ENCODE results near the gene REEP6. TPM values are rescaled to one million over a fixed set of nuclear protein-coding genes. Genes with fewer than 3 reads are reported as not detected.

Gene REEP6
- total and polyA plus RNA-seq, 2 donors (not counting 3 experiments of a cell fraction or from before 2014, with no cell fraction given) = 1.3 to 1.5 TPM

DNA sequence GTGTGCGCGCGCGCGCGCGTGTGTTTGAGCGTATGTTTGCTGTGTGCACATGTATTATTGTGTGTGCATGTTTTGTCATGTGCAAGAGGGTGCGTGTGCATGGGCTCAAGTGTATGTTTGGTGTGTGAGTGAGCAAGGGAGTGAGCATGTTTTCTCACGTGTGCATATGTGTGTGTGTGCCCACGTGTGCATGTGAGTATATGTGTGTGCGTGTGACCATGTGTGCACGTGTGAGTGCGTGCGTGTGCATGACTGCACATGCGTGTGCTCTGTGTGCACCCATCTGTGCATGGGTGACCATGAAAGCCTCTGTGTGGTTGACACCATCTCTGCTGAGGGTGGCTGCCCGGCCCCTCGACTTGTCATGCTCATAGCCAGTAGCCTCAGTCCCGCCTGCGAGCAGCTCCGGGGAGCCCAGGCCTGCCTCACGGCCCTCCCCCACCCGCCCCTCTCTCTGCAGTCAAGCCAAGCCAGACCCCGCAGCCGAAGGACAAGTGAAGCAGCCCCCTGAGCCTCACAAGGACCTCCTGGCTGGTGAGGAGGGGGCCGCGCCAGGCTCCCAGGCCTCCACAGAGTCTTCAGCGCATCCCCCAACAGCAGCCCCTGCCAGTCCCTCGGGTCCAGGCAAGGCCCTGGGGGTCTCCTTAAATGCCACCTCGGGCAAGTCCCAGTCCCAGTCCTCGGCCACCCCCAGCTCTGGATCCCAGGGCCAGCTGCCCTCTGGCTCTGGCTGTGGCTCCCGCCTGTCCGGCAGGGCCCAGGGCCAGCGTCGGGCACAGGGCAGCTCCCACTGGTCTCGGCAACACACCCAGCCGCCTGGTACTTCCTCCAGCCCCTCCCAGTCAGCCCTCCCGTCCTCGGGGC, 6.0 kb downstream of the REEP6 start:
- H3K27me3 ChIP-seq (ENCODE audit: control insufficient read depth in 2 of 2, insufficient read depth in 2 of 2, low read length in 2 of 2) = no peaks in the 10 kb centered on the region
- no peak overlapping the region for H2AFZ ChIP-seq (ENCODE audit: low read depth, low read length)
- intact Hi-C loops (cut with micrococcal nuclease) = no loop called here
- H3K9me3 ChIP-seq (replicated peaks; ENCODE audit: control insufficient read depth, insufficient read depth, low read length) = no peaks in the 10 kb centered on the region
- H3K79me2 ChIP-seq (ENCODE audit: control insufficient read depth, insufficient read depth, low read length) = no peaks in the 10 kb centered on the region
- H3K9me1 ChIP-seq (replicated peaks; ENCODE audit: control insufficient read depth, extremely low read depth, insufficient read depth, low read length) = no peaks in the 10 kb centered on the region
- no peak overlapping the region for H3K4me2 ChIP-seq (ENCODE audit: insufficient read depth, low read length)
- H3K36me3 ChIP-seq (ENCODE audit: control insufficient read depth in 2 of 2, extremely low read depth in 1 of 2, insufficient read depth in 2 of 2, low read length in 2 of 2) = no peaks in the 10 kb centered on the region
- H3K9ac ChIP-seq (replicated peaks; ENCODE audit: extremely low read depth, insufficient read depth, low read length) = no peak overlapping the region
- dilution Hi-C loops (cut with MboI; ENCODE audit: extremely low pct_ligation_motif_present, low sequenced_read_pairs) = no loop called here
- ChIA-PET CTCF (no interaction called here), POLR2A (no interaction called here)
- H3K27ac ChIP-seq (ENCODE audit: insufficient read depth, low read depth, low read length) = no peak overlapping the region
- no peak for DNase-seq (ENCODE audit: low read depth, low spot score)
- TF ChIP-seq, protein P1, sequence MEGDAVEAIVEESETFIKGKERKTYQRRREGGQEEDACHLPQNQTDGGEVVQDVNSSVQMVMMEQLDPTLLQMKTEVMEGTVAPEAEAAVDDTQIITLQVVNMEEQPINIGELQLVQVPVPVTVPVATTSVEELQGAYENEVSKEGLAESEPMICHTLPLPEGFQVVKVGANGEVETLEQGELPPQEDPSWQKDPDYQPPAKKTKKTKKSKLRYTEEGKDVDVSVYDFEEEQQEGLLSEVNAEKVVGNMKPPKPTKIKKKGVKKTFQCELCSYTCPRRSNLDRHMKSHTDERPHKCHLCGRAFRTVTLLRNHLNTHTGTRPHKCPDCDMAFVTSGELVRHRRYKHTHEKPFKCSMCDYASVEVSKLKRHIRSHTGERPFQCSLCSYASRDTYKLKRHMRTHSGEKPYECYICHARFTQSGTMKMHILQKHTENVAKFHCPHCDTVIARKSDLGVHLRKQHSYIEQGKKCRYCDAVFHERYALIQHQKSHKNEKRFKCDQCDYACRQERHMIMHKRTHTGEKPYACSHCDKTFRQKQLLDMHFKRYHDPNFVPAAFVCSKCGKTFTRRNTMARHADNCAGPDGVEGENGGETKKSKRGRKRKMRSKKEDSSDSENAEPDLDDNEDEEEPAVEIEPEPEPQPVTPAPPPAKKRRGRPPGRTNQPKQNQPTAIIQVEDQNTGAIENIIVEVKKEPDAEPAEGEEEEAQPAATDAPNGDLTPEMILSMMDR (IDR thresholded peaks at IDR 0.05; ENCODE audit: extremely low read depth in 1 of 2, insufficient read depth in 1 of 2, low read depth in 1 of 2, low read length in 2 of 2) = no peak
- TF ChIP-seq GATA2 (IDR thresholded peaks at IDR 0.05; ENCODE audit: insufficient read depth, insufficient read length, low read depth, low read length) = no peak
- TF ChIP-seq EZH2 (IDR thresholded peaks at IDR 0.05; ENCODE audit: borderline replicate concordance, low read depth, low read length, severe bottlenecking) = no peak
- TF ChIP-seq JUN (IDR thresholded peaks at IDR 0.05; ENCODE audit: borderline replicate concordance, insufficient read depth, insufficient read length, low read depth) = no peak
- no peak for TF ChIP-seq FOS (IDR thresholded peaks at IDR 0.05; ENCODE audit: borderline replicate concordance, insufficient read depth, low read length)
- TF ChIP-seq POLR2A (IDR thresholded peaks at IDR 0.05; ENCODE audit: low read depth, low read length) = no peak
- TF ChIP-seq POLR2AphosphoS5 (IDR thresholded peaks at IDR 0.05; ENCODE audit: insufficient read depth, low read depth, low read length) = no peak
- TF ChIP-seq MYC (IDR thresholded peaks at IDR 0.05; ENCODE audit: low read depth, low read length) = no peak
- TF ChIP-seq MAX (IDR thresholded peaks at IDR 0.05; ENCODE audit: insufficient read depth, insufficient read length) = no peak
- no TSS peak for BruUV-seq (replicated peaks)
- no peak overlapping the region for H3K4me3 ChIP-seq (replicated peaks in 1 of 3; ENCODE audit: insufficient read depth in 1 of 3, low read depth in 1 of 3, low read length in 3 of 3)
- H4K20me1 ChIP-seq (replicated peaks; ENCODE audit: control insufficient read depth, extremely low read depth, insufficient read depth, low read length) = no peaks in the 10 kb centered on the region
- FAIRE-seq = no peak
- H3K4me1 ChIP-seq (ENCODE audit: control insufficient read depth, extremely low read depth, insufficient read depth, low read length) = no peaks in the 10 kb centered on the region
